Globus pallidus (tissue), 1 donor: ENCODE measurements around the gene GALNT9.

Experiments
- DNase-seq: peaks from one replicate; pipeline ENCODE4 v3.0.0-alpha.2; 2015; ENCODE audit warnings: low spot score

Gene GALNT9

GRCh38 chr12:132292328-132293319 is 36.8 kb downstream of the GALNT9 start:
- no peak for DNase-seq

DNA sequence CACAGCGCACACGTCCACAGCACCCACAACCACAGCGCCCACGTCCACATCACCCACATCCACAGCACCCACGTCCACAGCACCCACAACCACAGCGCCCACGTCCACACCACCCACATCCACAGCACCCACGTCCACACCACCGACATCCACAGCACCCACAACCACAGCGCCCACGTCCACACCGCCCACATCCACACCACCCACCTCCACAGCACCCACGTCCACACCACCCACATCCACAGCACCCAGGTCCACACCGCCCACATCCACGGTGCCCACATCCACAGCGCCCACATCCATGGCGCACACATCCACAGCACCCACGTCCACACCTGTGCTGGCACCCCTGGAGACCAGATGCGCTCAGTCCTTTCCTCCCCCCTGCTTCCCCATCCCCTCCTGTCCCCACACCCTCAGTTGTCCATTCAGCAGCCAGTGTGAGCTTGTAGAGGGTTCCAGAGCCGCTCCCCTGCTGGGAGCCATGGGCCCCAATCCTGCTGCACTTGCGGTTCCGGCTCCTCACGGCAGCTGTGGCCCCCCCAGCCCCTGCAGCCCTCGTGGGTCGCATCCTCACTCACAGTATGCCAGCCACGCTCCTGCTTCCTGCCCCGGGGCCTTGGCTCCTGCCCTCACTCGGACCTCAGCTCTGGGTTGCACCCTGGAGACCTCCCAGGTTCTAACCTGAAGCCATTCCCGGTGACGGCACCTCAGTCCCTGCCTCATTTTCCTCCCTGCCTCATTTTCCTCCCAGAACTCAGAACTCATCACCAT is 37.8 kb downstream of the GALNT9 start:
- DNase-seq, result no peak

- no peak for DNase-seq
Observed at GRCh38 chr12:132290203-132290540, 39.2 kb downstream of the GALNT9 start.

GRCh38 chr12:132289356-132290202 is 39.8 kb downstream of the GALNT9 start:
- no peak for DNase-seq

DNA sequence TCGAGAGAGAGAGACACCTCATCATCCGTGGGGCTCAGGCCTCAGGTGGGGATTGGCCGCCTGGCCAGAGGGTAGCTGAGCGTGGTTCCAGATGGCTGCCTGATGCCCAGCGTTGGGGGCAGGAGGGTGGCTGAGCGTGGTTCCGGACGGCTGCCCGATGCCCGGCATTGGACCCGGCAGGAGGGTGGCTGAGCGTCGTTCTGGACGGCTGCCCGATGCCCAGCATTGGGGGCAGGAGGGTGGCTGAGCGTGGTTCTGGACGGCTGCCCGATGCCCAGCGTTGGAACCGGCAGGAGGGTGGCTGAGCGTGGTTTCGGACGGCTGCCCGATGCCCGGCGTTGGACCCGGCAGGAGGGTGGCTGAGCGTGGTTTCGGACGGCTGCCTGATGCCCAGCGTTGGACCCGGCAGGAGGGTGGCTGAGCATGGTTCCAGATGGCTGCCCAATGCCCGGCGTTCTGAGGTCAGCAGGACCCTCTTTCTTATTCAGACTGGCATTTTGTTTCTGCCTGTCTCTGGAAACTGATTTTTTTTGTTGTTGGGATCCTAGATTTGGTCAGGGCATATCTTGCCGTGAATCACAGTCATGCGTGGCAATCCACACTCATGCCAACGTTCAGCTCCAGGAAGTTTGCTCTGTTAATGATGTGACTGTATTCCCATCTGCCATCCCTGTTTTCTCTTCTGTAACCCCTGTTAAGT is 40.7 kb downstream of the GALNT9 start:
- DNase-seq, result no peak

GRCh38 chr12:132287391-132288238 is 41.8 kb downstream of the GALNT9 start:
- DNase-seq, result no peak

DNA sequence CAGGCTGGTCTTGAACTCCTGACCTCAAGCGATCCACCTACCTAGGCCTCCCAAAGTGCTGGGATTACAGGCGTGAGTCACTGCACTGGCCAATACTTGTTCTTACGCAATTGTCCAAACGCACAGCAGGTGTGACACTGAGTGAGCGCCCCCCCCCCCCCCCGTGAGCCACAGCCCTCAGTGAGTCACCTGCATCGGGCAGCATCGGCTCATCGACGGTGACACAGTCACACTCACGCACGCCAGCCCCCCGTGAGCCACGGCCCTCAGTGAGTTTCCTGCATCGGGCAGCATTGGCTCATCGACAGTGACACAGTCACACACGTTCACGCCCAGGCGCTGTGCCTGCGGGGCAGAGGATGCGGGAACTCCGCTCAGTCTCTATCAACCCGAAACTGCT is 42.5 kb downstream of the GALNT9 start:
- no peak for DNase-seq

- DNase-seq, result peak; percentile 7
Observed at GRCh38 chr12:132285991-132286681, 43.3 kb downstream of the GALNT9 start.

DNA sequence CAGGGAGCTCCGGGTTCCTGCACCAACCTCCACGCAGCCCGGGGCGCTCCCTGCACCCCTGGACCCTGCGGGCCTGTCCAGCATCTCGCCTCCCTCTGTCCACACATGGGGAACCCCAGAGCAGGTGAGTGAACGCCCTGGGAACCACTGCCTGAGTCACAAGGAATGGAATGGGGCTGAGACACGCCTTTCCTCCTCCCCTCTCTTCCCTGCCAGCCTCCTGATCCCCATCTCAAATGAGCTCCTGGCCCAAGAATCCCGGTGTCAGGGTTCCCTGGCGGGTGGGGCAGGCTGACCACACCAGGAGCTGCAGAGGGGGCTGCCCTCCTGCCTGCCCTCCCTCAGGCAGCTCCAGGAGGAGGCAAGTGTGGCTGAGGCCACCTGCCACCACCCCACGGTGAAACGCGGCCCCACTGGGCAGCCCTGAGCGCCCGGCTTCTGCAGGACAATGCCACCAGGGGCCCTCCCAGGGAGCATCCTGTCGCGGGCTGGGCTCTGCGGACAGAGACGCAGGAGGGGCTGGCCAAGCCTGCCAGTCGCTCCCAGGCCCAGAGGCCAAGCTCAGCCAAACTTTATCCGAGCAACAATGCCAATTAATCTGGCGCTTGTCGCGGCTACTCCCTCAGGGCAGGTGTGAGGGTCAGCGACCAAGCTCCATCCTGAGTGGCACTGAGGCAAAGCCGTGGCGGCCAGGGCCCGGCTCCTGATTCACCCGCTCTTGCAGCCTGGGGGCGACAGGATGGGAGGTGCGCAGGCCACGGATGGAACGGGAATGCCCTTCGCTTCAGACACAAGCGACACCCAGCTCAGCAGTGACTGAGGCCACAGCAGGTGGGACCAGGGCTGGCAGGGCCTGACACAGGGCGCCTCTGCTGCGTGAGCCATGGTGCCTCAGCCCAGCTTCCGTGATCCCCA is 44.3 kb downstream of the GALNT9 start:
- DNase-seq, result no peak

GRCh38 chr12:132284071-132284826 is 45.1 kb downstream of the GALNT9 start:
- DNase-seq, result no peak

GRCh38 chr12:132282950-132283771 is 46.2 kb downstream of the GALNT9 start:
- DNase-seq, result no peak

- DNase-seq, result no peak
Observed at GRCh38 chr12:132282031-132282949, 47.1 kb downstream of the GALNT9 start.

- no peak for DNase-seq
Observed at GRCh38 chr12:132281038-132281437, 48.4 kb downstream of the GALNT9 start.

GRCh38 chr12:132280406-132280805 is 49.0 kb downstream of the GALNT9 start:
- DNase-seq, result no peak

DNA sequence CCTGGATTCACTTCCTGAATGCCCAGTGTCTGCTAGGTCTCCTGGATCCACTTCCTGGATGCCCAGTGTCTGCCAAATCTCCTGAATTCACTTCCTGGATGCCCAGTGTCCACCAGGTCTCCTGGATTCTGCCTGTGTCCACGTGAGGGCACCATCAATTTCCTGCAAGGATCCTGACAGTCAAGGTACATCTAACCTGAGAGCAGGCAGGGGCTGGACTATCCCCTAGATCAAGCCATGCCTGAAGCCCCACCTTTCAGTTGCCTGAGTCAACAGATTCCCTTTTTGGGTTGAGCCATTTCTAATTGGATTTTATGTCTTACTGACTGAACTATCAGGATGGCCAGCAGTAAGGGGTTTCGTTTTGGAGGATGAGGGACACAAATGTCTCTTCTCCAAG is 49.5 kb downstream of the GALNT9 start:
- DNase-seq, result no peak
